GM12874 (cell line): ENCODE data around the gene C12orf60.

Experiments
- TF ChIP-seq, protein P1 (sequence below): IDR thresholded peaks from 2 replicates; pipeline ENCODE4 v1.5.1; 2011; ENCODE audit warnings: low read depth, mild to moderate bottlenecking, control low read depth, low read length, moderate library complexity; ENCODE audit not compliant: insufficient read depth

The C12orf60 gene

DNA sequence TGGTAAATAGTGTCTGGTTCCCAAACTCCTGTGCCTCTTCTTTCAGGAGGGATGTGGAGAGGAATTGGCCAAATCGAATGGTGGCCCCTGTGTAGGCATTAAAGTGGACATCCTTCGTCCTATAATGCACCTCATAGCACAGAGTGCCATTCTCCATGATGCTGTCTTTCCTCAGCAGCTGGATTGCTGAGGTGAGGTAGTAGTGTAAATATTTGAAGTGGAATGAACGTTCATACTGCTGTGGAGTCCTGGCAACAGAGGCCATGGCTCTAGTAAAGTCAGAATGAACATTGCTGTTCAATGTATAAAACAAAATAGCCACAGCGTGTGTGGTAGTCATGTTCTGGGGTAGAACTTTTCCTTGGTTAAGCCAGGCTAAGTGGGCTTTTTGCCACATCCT lies 37.1 kb downstream of the C12orf60 start:
- TF ChIP-seq, protein P1, sequence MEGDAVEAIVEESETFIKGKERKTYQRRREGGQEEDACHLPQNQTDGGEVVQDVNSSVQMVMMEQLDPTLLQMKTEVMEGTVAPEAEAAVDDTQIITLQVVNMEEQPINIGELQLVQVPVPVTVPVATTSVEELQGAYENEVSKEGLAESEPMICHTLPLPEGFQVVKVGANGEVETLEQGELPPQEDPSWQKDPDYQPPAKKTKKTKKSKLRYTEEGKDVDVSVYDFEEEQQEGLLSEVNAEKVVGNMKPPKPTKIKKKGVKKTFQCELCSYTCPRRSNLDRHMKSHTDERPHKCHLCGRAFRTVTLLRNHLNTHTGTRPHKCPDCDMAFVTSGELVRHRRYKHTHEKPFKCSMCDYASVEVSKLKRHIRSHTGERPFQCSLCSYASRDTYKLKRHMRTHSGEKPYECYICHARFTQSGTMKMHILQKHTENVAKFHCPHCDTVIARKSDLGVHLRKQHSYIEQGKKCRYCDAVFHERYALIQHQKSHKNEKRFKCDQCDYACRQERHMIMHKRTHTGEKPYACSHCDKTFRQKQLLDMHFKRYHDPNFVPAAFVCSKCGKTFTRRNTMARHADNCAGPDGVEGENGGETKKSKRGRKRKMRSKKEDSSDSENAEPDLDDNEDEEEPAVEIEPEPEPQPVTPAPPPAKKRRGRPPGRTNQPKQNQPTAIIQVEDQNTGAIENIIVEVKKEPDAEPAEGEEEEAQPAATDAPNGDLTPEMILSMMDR, result no peak

DNA sequence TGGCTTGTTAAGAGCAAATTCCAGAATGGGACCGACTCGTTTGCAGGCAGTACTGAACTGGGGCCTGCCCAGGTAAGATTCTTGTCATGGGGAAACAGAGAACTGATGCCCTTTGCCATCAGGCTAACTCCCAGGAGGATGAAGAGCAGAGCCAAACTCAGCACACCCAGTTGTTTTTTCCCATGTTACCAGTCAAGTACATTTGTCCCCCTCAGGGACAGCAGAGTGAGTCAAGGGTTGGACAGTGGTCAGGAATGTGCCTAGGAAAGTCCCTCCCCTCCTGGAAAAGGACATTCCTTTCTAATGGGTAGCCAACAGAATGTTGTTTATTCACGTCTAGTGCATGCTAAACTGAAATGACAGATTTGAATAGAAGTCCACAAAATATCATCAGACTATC lies 38.3 kb downstream of the C12orf60 start:
- TF ChIP-seq, protein P1, result no peak

DNA sequence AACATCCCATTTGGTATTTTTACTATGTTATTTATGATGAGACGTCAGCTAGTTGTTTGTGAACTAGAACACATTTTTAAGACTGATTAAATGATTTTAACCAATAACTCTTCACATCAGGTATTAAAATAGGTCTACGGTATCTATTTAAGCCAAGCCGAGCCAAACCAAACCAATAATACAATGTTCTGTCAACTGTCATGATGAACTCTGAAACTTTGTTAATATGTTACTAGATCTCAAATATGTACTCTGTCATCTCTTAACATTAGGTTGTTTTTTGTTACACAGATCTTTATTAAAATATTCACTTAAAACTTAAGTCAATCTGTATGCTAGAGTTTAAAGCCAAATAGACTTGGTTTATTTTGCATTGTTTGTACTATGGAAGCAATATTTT lies 38.8 kb downstream of the C12orf60 start:
- TF ChIP-seq, protein P1, result no peak

DNA sequence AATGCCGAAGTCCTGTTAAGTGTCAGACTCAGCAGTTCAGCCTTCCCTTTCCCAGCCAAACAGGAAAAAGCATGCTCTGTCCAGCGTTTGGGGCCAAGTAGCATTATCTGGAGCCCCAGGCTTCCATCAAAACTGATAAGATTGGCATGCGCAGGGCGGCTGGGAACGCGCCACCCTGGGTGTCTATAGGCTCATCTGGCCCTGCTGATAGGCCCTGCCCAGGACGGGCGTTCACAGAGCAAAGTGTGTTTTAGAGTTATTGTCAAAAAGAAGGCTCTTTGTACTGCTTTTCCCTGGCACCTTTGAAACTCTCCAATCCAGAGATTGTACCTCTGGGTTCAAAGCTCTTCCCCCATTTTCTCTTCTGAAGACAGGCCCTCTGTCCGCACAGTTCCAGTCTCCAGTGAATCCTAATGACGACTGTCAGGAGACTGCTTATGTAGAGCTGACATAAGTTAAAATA lies 40.0 kb downstream of the C12orf60 start, which contains the start of gene ART4:
Gene ART4 (minus strand): TSS at position 102 of the 463 bp plus-strand sequence. CDS start 413 bp downstream, outside the sequence.
- TF ChIP-seq, protein P1, result no peak

DNA sequence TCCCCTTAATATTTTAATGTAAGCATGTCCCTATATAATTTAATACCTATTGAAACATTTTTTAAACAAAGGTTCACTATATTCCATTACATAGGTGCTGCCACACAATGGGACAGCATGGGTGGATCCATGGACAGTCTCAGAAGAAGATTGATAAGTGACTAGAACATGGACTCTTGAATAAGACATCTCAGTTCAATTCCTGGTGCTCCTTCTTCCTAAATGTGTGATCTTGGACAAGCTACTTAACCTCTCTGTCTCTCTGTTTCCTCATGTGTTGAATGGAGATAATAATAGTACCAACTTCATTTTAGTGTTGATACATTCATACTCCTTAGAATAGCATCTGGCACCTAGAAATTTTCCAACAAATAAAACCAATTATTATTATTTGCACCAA lies 40.9 kb downstream of the C12orf60 start:
- TF ChIP-seq, protein P1, result no peak

DNA sequence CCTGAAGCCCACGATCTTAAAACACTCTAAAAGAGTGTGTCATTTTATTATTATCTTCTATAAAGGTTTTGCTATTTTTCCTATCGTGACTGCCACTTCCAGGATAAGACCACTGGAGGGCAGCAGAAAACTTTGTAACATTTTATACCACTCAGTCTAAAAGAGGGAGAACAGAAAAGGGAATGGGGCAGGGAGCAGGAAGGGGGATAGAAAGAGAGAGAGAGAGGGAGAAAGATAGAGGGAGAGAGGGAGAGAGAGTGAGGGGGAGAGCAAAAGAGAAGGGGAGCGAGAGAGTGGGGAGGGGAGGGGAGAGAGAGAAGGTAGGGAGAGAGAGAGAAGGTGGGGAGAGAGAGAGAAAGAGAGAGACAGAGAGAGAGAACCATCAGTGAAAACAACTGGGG lies 41.9 kb downstream of the C12orf60 start:
- TF ChIP-seq, protein P1, result peak; percentile 50

DNA sequence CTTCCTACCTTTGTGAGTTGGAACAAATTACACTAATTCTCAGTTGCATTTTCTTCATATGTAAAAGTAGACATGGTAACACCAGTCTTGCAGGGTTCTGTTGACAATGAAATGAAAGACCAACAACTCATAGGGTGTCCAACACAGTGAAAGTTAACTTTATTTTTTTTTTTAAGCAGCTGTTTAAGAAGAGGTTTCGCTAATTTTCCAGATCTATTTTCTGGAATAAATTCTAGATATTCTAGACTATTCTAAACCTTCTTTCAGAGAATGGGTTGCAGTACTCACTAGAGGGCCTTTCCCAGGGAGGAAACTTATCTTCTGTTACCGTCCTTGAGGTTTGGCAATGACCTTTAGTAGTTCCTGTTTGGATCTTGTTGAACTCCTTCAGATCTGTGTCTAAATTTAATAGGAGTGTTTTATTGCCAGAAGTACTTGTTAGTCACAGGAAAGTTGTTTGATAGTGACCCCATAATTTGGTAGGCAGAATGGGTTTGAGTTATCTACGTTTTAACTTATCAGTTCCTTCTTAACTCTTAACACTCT lies 42.6 kb downstream of the C12orf60 start:
- TF ChIP-seq, protein P1, result no peak
